Myometrial cell (primary cell): ENCODE measurements around the gene UFM1. TPM values are rescaled to one million over a fixed set of nuclear protein-coding genes. Genes with fewer than 3 reads are reported as not detected.

ENCODE experiments used
- total RNA-seq: library from RNA; depleted of rRNA; stranded (reverse); fragments of >200 nt; gene quantifications from 2 replicates; pipeline ENCODE4 v1.2.3, GENCODE V29; 2015

Gene UFM1
- total RNA-seq = 74.1 and 89.1 TPM in 2 replicates

GRCh38 chr13:38349390-38350113, at the start of gene UFM1:
TSS of gene UFM1 (plus strand) at chr13:38349851. CDS start at chr13:38349920, 69 bp downstream.

